Activated naive CD4-positive, alpha-beta T cell treated with anti-CD3 and anti-CD28 coated beads, Interleukin-2, amount 50 U/mL, for 24 hours (primary cell): ENCODE measurements around the gene GLA.

Source experiments
- H3K27ac Mint-ChIP-seq: one replicate; pipeline ENCODE4 v1.8.0; 2021; ENCODE audit warnings: mild to moderate bottlenecking, mixed read lengths
- H3K27me3 Mint-ChIP-seq: one replicate; pipeline ENCODE4 v1.8.0; 2021; ENCODE audit warnings: mixed read lengths
- H3K36me3 Mint-ChIP-seq: one replicate; pipeline ENCODE4 v1.8.0; 2021; ENCODE audit warnings: mixed read lengths
- H3K4me1 Mint-ChIP-seq: one replicate; pipeline ENCODE4 v1.8.0; 2021; ENCODE audit warnings: mixed read lengths
- H3K4me3 Mint-ChIP-seq: one replicate; pipeline ENCODE4 v1.8.0; 2021; ENCODE audit warnings: mild to moderate bottlenecking, mixed read lengths
- H3K9me3 Mint-ChIP-seq: one replicate; pipeline ENCODE4 v1.8.0; 2021; ENCODE audit warnings: mixed read lengths

Gene GLA

GRCh38 chrX:101347859-101348451 lies 59.8 kb downstream of the GLA start:
- H3K4me3 Mint-ChIP-seq, result peak overlapping the region; percentile 92
- no peaks in the 10 kb centered on the region for H3K27me3 Mint-ChIP-seq
- H3K36me3 Mint-ChIP-seq, result peaks cover 3% of the 10 kb centered on the region
- peak overlapping the region; percentile 84 for H3K27ac Mint-ChIP-seq
- H3K4me1 Mint-ChIP-seq, result peaks cover 16% of the 10 kb centered on the region
- no peaks in the 10 kb centered on the region for H3K9me3 Mint-ChIP-seq
